K562 (cell line): ENCODE results near the gene CRYBA4. TPM values are rescaled to one million over a fixed set of nuclear protein-coding genes. Genes with fewer than 3 reads are reported as not detected.

Experiments used
- ATAC-seq: fragments of 200-7000 bp; cut with Tn5 transposase; 3 replicates; pipeline ENCODE4 v1.9.1; 2020; ENCODE audit warnings: moderate library complexity
- BruUV-seq: library from RNA; stranded (reverse); fragments of 400-500 nt; replicated peaks from 2 replicates; lab custom pipeline; 2021; lab: Mats Ljungman, UMichigan
- CTCF ChIA-PET: fragments of 300-600 bp; formaldehyde crosslinking; extraction: SDS; loops from one replicate; lab custom pipeline; 2021; ENCODE audit warnings: low intra/inter-chr PET ratio; lab: Yijun Ruan, JAX
- POLR2A ChIA-PET: fragments of 300-600, 350-650 bp; sonication (Branson Sonifier 250); formaldehyde crosslinking; extraction: SDS; loops from one replicate; lab custom pipeline; 2021; ENCODE audit warnings: antibody characterized with exemption, inconsistent platforms; lab: Yijun Ruan, JAX
- DNase-seq, 4 experiments: peaks; one replicate each; pipeline versions ENCODE4 v3.0.0 to v3.0.0-alpha.2; 2011 to 2018; ENCODE audit warnings: low spot score in 3 of 4, mixed read lengths in 3 of 4; ENCODE audit errors: extremely low read depth in 1 of 4
- FAIRE-seq: peaks from 2 replicates; lab custom pipeline; 2011; peaks lifted over from hg19 to GRCh38; lab: Jason Lieb, UNC
- H2AFZ ChIP-seq: 2 replicates; pipeline ENCODE4 v1.6.0; 2011; ENCODE audit warnings: low read depth, low read length, control low read depth, inconsistent platforms
- H3K27ac ChIP-seq: fragments of 200-600 bp; 3 replicates; pipeline ENCODE4 v1.8.0; 2011; ENCODE audit warnings: low read depth, mild to moderate bottlenecking, control low read depth, inconsistent platforms, low read length, moderate library complexity, mixed read lengths; ENCODE audit errors: extremely low read depth
- H3K27me3 ChIP-seq, 2 experiments: fragments of 300-600 bp in 1 of 2; 2 replicates in 1 of 2; 3 replicates in 1 of 2; pipeline versions ENCODE4 v1.6.0 to v1.8.0; 2011; ENCODE audit warnings: inconsistent platforms in 2 of 2, low read length in 2 of 2, mild to moderate bottlenecking in 1 of 2, mixed read lengths in 1 of 2, moderate library complexity in 1 of 2; ENCODE audit not compliant: control insufficient read depth in 2 of 2, insufficient read depth in 2 of 2
- H3K36me3 ChIP-seq: fragments of 300-600 bp; 3 replicates; pipeline ENCODE4 v1.8.0; 2011; ENCODE audit warnings: mild to moderate bottlenecking, low read length, inconsistent platforms; ENCODE audit not compliant: control insufficient read depth, insufficient read depth
- H3K4me1 ChIP-seq, 2 experiments: fragments of 200-600 bp in 1 of 2; replicated peaks in 1 of 2; 2 replicates in 1 of 2; 3 replicates in 1 of 2; pipeline versions ENCODE4 v1.5.1 to v1.8.0; 2011; ENCODE audit warnings: inconsistent platforms in 2 of 2, low read length in 2 of 2, mild to moderate bottlenecking in 1 of 2, mixed read lengths in 1 of 2, moderate library complexity in 1 of 2; ENCODE audit not compliant: control insufficient read depth in 2 of 2, insufficient read depth in 2 of 2
- H3K4me2 ChIP-seq: 2 replicates; pipeline ENCODE4 v1.6.1; 2011; ENCODE audit warnings: low read length, control low read depth, inconsistent platforms, mixed read lengths; ENCODE audit not compliant: insufficient read depth
- H3K4me3 ChIP-seq: fragments of 200-600 bp; sonication (generic), shearing (Covaris generic); 2 replicates; pipeline ENCODE4 v1.5.1; 2016; ENCODE audit warnings: control low read depth, inconsistent platforms
- H3K79me2 ChIP-seq: fragments of 200-600 bp; 3 replicates; pipeline ENCODE4 v1.8.0; 2011; ENCODE audit warnings: low read length, inconsistent platforms; ENCODE audit not compliant: control insufficient read depth, insufficient read depth
- H3K9ac ChIP-seq, 2 experiments: 2 replicates each; pipeline versions ENCODE4 v1.6.0 to v1.6.1; 2011; ENCODE audit warnings: low read depth in 2 of 2, low read length in 2 of 2, control low read depth in 1 of 2, inconsistent platforms in 1 of 2, mild to moderate bottlenecking in 1 of 2, mixed read lengths in 1 of 2; ENCODE audit not compliant: insufficient read depth in 1 of 2
- H3K9me1 ChIP-seq: one replicate; pipeline ENCODE4 v1.6.0; 2011; ENCODE audit warnings: inconsistent platforms, mild to moderate bottlenecking, low read length, moderate library complexity; ENCODE audit not compliant: control insufficient read depth, insufficient read depth
- H3K9me3 ChIP-seq: replicated peaks from 2 replicates; pipeline ENCODE4 v1.5.1; 2011; ENCODE audit warnings: low read depth, low read length, inconsistent platforms; ENCODE audit not compliant: control insufficient read depth, insufficient read depth
- H4K20me1 ChIP-seq: replicated peaks from 2 replicates; pipeline ENCODE4 v1.6.1; 2011; ENCODE audit warnings: low read length, inconsistent platforms, mixed read lengths; ENCODE audit not compliant: control insufficient read depth, insufficient read depth
- BCL6 ChIP-seq: fragments of 250-450 bp; sonication (Bioruptor Pico); IDR thresholded peaks from 2 replicates; pipeline ENCODE4 v1.4.0; 2020
- CBX8 ChIP-seq: fragments of 200-600 bp; sonication (generic); IDR thresholded peaks from 2 replicates; pipeline ENCODE4 v1.6.1; 2012; ENCODE audit warnings: borderline replicate concordance, mixed run types, low read depth, mild to moderate bottlenecking, moderate library complexity, mixed read lengths, low read length, control low read depth, inconsistent platforms; ENCODE audit not compliant: poor library complexity, severe bottlenecking; ENCODE audit errors: extremely low read depth
- CEBPG ChIP-seq, 3 experiments: fragments of 200-800 bp in 1 of 3; sonication (Bioruptor generic) in 1 of 3; sonication (generic) in 1 of 3; formaldehyde crosslinking in 1 of 3; IDR thresholded peaks in 2 of 3; conservative IDR thresholded peaks in 1 of 3; 2 replicates each; pipeline versions ENCODE4 v1.6.1 to v1.8.0; 2016 to 2022; ENCODE audit warnings: missing compliant biosample characterization in 2 of 3, missing genetic modification characterization in 2 of 3, mild to moderate bottlenecking in 1 of 3, missing genetic modification reagents in 1 of 3
- E2F3 ChIP-seq: fragments of 250-450 bp; sonication (Bioruptor Pico); IDR thresholded peaks from 2 replicates; pipeline ENCODE4 v1.4.0; 2020; ENCODE audit warnings: mild to moderate bottlenecking
- HDAC2 ChIP-seq: fragments of 450-650 bp; IDR thresholded peaks from 2 replicates; pipeline ENCODE4 v1.6.1; 2016; ENCODE audit warnings: mild to moderate bottlenecking
- HLTF ChIP-seq: fragments of 450-650 bp; IDR thresholded peaks from 2 replicates; pipeline ENCODE4 v1.6.1; 2016
- PHB2 ChIP-seq: fragments of 450-650 bp; IDR thresholded peaks from 2 replicates; pipeline ENCODE4 v1.6.1; 2017; ENCODE audit warnings: low read depth
- PTTG1 ChIP-seq: fragments of 450-650 bp; IDR thresholded peaks from 2 replicates; pipeline ENCODE4 v1.6.1; 2016; ENCODE audit warnings: low read depth, mild to moderate bottlenecking, missing genetic modification characterization, missing compliant biosample characterization
- ZKSCAN3 ChIP-seq: fragments of 250-450 bp; sonication (Bioruptor Pico); IDR thresholded peaks from 2 replicates; pipeline ENCODE4 v1.4.0; 2020
- WGBS: fragments of 100-300 bp; shearing (Covaris generic); methylation state at CpG from one replicate; pipeline ENCODE4 v1.1.6; 2016; ENCODE audit warnings: low coverage, mixed read lengths; ENCODE audit not compliant: insufficient coverage; ENCODE audit errors: missing lambda C conversion rate; 5-methylcytosine and 5-hydroxymethylcytosine counted together
- in situ Hi-C: fragments of 300-500 bp; cut with MboI; formaldehyde crosslinking; loops from 4 replicates; pipeline ENCODE4 v1.15.0; 2018; ENCODE audit warnings: inconsistent platforms, mixed read lengths
- intact Hi-C: fragments of 100-400 bp; cut with micrococcal nuclease; formaldehyde crosslinking; loops from 2 replicates; pipeline ENCODE4 v1.14.2; 2022
- polyA plus RNA-seq, 8 experiments: library from polyadenylated mRNA; depleted of rRNA in 4 of 8; stranded (reverse) in 5 of 8; unstranded in 3 of 8; fragments of >200 nt; fragmentation: Nextera tagmentation in 2 of 8; fragmentation: Illumina TruSeq in 1 of 8; extraction: Ambion mirVana in 2 of 8; extraction: Trizol in 1 of 8; gene quantifications; 2 replicates each; pipeline versions ENCODE4 v1.2.1 to v1.2.3, GENCODE V29; 2011 to 2014; ENCODE audit warnings: inconsistent platforms in 1 of 8, missing spikeins in 1 of 8
- total RNA-seq, 7 experiments: library from RNA; depleted of rRNA in 6 of 7; stranded (reverse); fragments of >200 nt in 6 of 7; fragmentation: Illumina TruSeq in 2 of 7; extraction: Trizol in 2 of 7; gene quantifications; 2 replicates each; pipeline versions ENCODE4 v1.2.1 to v1.2.3, GENCODE V29; 2011 to 2021; ENCODE audit warnings: low replicate concordance in 1 of 7
- TF ChIP-seq, protein P1 (sequence below), 2 experiments: fragments of 450-650 bp in 1 of 2; IDR thresholded peaks; 2 replicates each; pipeline ENCODE4 v1.6.1; 2011 to 2017; ENCODE audit warnings: low read depth in 2 of 2, antibody characterized with exemption in 1 of 2, borderline replicate concordance in 1 of 2, low read length in 1 of 2, mild to moderate bottlenecking in 1 of 2, mixed read lengths in 1 of 2; ENCODE audit not compliant: control insufficient read depth in 1 of 2
- TF ChIP-seq, protein P2 (sequence below): fragments of 450-650 bp; IDR thresholded peaks from 2 replicates; pipeline ENCODE4 v1.6.1; 2016; ENCODE audit warnings: missing biosample characterization, missing genetic modification characterization
- TF ChIP-seq, protein P3 (sequence below): sonication (generic); formaldehyde crosslinking; IDR thresholded peaks from 2 replicates; pipeline ENCODE4 v1.8.0; 2023; ENCODE audit warnings: mild to moderate bottlenecking, missing genetic modification reagents

Gene CRYBA4
- total and polyA plus RNA-seq, 9 of the 15 experiments (the other 6 are each of a cell fraction or from before 2014, with no cell fraction given): 0.59 to 3.3 (median 1.6) TPM

DNA sequence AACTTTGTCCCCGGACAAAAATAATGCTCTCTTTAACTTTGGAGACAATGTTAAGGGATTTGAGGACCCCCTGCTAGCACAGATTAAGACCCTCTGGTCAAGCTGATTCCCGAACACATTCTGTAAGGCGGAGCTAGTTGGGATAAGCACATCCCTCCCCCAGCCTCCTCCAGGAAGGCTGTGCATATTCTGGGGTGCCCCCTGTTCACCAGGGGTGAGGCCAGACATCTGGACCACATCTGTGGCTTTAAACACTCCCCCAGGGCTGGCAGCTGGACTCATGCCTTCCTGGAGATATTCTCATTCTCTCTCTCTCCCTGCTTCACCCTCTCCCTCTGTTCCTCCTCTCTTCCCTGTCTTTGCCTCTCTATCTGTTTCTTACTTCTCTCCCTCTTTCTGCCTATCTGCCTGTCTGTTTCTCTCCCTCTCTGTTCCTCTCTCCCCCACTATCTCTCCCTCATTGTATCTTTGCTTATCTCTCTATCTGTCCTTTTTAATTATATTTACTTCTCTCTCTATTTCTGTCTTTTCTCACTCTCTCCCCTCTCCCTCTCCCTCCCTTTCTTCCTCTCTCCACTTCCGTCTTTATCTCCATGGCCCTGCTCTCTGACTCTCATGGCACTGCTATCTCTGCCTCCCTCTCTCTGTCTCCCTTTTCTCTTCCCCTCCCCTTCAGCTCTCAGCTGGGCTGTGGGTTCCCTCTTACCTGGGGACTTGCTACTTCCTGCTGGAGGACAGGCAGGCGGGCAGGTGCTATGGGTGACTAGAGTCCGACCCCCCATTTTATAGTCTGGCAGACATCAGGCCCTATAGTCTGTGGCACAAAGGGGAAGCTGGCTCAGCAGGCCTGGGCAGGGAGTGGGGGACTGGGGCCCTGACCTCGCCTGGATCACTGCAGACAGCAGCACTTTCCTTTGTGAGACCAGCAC is 4.2 kb upstream of the CRYBA4 start, which contains the start of gene CRYBB1:
CRYBB1 (minus strand) TSS at position 757 of the 929 bp plus-strand sequence. CDS start 1,708 bp downstream, outside the sequence.
- Histone ChIP-seq H3K79me2 (no peaks in the 10 kb centered on the region), H3K9me1 (no peaks in the 10 kb centered on the region), H3K9ac (peak within 1 kb of the TSS; percentile 59 to 84), H3K9me3 (no peaks in the 10 kb centered on the region), H4K20me1 (no peaks in the 10 kb centered on the region), H3K36me3 (no peaks in the 10 kb centered on the region), H3K27ac (peak within 1 kb of the TSS; percentile 75), H2AFZ (peak within 1 kb of the TSS; percentile 83), H3K27me3 (no peaks in the 10 kb centered on the region), H3K4me3 (no peak within 1 kb of the TSS), H3K4me1 (peaks cover 40 to 48% of the 10 kb centered on the region in 2 experiments), H3K4me2 (peak within 1 kb of the TSS; percentile 57)
- ChIA-PET POLR2A (interaction anchor here (0.7 to 1.2 kb wide), 2 partner anchors 21 to 263 kb away, joined by 3 to 4 read pairs; no protein-coding TSS in a partner anchor), CTCF (no interaction called here)
- in situ Hi-C loops (no loop called here), intact Hi-C loops (no loop called here)
- FAIRE-seq (peak; percentile 75), ATAC-seq (peak; percentile 75), DNase-seq (peak; percentile 22 to 66 (median 41))
- WGBS: 31% methylated on average over 7 of the region's 7 CpGs
- no TSS peak for BruUV-seq
- TF ChIP-seq, protein P1, sequence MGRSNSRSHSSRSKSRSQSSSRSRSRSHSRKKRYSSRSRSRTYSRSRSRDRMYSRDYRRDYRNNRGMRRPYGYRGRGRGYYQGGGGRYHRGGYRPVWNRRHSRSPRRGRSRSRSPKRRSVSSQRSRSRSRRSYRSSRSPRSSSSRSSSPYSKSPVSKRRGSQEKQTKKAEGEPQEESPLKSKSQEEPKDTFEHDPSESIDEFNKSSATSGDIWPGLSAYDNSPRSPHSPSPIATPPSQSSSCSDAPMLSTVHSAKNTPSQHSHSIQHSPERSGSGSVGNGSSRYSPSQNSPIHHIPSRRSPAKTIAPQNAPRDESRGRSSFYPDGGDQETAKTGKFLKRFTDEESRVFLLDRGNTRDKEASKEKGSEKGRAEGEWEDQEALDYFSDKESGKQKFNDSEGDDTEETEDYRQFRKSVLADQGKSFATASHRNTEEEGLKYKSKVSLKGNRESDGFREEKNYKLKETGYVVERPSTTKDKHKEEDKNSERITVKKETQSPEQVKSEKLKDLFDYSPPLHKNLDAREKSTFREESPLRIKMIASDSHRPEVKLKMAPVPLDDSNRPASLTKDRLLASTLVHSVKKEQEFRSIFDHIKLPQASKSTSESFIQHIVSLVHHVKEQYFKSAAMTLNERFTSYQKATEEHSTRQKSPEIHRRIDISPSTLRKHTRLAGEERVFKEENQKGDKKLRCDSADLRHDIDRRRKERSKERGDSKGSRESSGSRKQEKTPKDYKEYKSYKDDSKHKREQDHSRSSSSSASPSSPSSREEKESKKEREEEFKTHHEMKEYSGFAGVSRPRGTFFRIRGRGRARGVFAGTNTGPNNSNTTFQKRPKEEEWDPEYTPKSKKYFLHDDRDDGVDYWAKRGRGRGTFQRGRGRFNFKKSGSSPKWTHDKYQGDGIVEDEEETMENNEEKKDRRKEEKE (IDR thresholded peaks at IDR 0.05; ENCODE audit: borderline replicate concordance in 1 of 2, control insufficient read depth in 1 of 2, low read depth in 2 of 2, low read length in 1 of 2): no peak
- TF ChIP-seq CEBPG (CRISPR knock-in tag; IDR thresholded peaks at IDR 0.05) (no peak), CEBPG (tag; conservative IDR thresholded peaks at IDR 0.05 in 1 of 2, IDR thresholded peaks at IDR 0.05 in 1 of 2) (no peak), HLTF (peak; percentile 93), HDAC2 (peak; percentile 56; the same call in 1 of the 2 replicates), PTTG1 (no peak), BCL6 (CRISPR knock-in tag) (no peak), CBX8 (no peak), E2F3 (no peak), PHB2 (0 out of 2 replicates have a peak, but pooled peaks have one; percentile 50), ZKSCAN3 (CRISPR knock-in tag) (no peak)
- TF ChIP-seq, protein P2, sequence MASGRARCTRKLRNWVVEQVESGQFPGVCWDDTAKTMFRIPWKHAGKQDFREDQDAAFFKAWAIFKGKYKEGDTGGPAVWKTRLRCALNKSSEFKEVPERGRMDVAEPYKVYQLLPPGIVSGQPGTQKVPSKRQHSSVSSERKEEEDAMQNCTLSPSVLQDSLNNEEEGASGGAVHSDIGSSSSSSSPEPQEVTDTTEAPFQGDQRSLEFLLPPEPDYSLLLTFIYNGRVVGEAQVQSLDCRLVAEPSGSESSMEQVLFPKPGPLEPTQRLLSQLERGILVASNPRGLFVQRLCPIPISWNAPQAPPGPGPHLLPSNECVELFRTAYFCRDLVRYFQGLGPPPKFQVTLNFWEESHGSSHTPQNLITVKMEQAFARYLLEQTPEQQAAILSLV (tag): no peak
- TF ChIP-seq, protein P3, sequence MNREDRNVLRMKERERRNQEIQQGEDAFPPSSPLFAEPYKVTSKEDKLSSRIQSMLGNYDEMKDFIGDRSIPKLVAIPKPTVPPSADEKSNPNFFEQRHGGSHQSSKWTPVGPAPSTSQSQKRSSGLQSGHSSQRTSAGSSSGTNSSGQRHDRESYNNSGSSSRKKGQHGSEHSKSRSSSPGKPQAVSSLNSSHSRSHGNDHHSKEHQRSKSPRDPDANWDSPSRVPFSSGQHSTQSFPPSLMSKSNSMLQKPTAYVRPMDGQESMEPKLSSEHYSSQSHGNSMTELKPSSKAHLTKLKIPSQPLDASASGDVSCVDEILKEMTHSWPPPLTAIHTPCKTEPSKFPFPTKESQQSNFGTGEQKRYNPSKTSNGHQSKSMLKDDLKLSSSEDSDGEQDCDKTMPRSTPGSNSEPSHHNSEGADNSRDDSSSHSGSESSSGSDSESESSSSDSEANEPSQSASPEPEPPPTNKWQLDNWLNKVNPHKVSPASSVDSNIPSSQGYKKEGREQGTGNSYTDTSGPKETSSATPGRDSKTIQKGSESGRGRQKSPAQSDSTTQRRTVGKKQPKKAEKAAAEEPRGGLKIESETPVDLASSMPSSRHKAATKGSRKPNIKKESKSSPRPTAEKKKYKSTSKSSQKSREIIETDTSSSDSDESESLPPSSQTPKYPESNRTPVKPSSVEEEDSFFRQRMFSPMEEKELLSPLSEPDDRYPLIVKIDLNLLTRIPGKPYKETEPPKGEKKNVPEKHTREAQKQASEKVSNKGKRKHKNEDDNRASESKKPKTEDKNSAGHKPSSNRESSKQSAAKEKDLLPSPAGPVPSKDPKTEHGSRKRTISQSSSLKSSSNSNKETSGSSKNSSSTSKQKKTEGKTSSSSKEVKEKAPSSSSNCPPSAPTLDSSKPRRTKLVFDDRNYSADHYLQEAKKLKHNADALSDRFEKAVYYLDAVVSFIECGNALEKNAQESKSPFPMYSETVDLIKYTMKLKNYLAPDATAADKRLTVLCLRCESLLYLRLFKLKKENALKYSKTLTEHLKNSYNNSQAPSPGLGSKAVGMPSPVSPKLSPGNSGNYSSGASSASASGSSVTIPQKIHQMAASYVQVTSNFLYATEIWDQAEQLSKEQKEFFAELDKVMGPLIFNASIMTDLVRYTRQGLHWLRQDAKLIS: no peak
